ENCODE measurements around the gene ADGRG4.

The ADGRG4 gene

GRCh38 chrX:136306182-136306581 lies 5.4 kb downstream of the ADGRG4 start:
- no peak for DNase-seq

DNA sequence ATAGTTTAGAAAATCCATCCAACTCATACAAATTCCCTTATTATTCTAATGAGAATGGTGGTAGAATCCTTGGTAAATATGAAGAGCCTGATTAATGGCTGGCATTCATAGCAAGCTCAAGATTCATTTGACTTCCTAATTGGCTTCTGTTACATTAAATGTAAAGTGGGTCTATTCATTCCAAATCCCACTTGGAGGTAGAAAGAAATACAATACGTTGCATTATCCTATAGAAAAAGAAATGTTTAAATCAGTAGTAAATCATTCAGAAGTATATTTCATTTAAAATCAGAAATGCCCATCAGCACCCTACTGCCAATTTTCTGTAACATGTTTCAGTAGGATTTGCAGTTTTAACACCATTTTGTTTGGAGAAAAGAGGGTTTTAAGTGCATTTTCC lies 6.7 kb downstream of the ADGRG4 start:
- DNase-seq, result no peak

DNA sequence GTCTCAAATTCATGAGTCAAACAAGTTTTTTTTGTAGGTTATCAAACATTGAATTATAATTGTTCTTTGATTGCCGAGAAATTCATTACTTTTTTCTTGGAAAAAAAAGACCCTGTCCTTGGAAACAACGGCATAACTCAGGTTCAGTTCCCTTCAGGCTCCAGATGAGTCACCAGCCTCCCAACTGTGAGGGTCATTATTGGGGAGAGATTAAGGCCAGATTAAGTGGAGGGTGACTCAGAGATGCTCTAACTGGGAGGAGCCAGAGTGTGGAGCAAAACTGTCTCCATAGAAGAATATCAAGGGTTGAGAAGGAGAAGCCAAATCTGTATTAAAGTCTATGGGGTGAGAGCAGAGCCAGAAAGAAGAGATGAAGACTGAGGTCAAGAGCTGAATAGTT lies 9.6 kb downstream of the ADGRG4 start:
- DNase-seq, result peak; percentile 17

DNA sequence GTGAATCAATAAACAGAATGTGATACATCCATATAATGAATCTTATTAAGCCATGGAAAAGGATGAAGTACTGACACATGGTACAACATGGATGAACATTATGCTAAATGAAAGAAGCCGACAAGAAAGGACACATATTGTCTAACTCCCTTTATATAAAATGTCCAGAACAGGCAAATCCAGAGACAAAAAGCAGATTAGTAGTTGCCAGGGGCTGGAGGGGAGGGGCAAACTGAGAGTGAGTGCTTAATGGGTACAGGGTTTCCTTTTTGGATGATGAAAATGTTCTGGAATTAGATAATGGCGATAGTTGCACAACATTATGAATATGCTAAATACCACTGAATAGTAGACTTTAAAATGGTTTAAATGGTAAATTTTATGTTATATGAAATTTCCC lies 17.4 kb downstream of the ADGRG4 start:
- no peak for DNase-seq

DNA sequence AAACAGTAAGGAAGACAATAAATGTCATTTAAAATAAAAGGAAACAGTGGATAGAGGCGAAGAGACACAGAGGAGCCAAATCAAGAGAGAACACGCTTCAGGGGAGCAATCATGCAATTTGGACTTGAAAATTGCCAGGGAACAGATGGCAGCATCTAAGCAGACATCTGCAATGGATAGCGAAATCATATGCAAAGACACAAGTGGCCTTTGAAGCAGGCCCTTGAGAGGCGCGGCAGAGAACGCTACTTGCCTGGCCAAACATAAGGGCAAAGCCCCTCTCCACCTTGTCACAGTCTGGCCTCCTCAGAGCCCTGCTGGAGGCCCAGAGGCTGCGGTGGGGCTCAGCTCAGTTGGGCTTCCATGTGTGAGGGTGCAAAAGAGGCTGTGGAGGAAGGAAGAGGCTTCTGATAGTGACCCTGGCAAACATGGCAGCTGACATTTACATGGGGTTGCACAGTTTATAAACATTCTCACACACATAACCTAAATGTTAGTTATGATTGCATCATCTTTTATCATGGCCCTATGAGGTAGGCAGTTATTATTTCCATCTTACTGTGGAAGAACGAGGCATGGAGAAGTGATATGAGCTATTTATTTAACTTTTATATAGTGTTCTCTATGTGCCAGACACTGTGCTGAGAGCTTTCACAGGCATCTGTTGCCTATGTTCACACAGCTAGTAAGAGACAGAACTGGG lies 18.3 kb downstream of the ADGRG4 start:
- no peak for DNase-seq

- DNase-seq, result no peak
Observed at GRCh38 chrX:136319600-136319999, 18.8 kb downstream of the ADGRG4 start.

- no peak for DNase-seq
Observed at GRCh38 chrX:136321532-136321931, 20.8 kb downstream of the ADGRG4 start.

- no peak for DNase-seq
Observed at GRCh38 chrX:136322064-136322463, 21.3 kb downstream of the ADGRG4 start.

DNA sequence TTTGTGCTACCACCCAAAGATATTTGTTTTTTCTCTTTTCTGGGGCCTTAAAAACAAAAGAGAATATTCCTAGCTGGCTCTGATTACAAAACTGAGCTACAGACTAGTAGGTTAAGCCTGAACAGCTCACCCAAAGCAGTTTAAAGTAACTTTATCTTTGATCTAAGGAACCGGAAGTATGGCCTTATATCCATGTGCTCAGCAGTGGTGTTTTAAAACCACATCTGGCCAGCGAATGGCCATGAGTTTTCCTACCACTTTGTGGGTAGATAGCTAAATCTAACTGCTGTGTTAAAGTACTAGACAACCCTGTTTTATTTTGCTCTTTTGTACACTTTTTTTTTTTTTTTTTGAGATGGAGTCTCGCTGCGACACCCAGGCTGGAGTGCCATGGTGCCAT lies 24.6 kb downstream of the ADGRG4 start:
- DNase-seq, result peak; percentile 7

GRCh38 chrX:136328933-136329332 lies 28.2 kb downstream of the ADGRG4 start:
- DNase-seq, result no peak

- DNase-seq, result no peak
Observed at GRCh38 chrX:136336623-136337022, 35.9 kb downstream of the ADGRG4 start.

GRCh38 chrX:136339702-136340101 lies 38.9 kb downstream of the ADGRG4 start:
- DNase-seq, result no peak

DNA sequence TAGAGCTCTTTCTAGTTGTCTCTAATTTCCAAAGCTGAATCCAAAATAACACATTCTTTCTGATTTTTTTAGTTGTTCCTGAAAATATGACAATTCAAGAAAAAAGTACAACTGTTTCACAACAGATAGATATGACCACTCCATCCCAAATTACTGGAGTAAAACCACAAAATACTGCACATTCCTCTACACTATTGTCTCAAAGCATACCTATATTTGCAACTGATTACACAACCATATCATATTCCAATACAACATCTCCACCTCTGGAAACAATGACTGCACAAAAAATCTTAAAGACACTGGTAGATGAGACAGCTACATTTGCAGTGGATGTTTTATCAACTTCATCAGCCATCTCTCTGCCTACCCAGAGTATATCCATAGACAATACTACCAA lies 43.6 kb downstream of the ADGRG4 start:
- DNase-seq, result no peak

DNA sequence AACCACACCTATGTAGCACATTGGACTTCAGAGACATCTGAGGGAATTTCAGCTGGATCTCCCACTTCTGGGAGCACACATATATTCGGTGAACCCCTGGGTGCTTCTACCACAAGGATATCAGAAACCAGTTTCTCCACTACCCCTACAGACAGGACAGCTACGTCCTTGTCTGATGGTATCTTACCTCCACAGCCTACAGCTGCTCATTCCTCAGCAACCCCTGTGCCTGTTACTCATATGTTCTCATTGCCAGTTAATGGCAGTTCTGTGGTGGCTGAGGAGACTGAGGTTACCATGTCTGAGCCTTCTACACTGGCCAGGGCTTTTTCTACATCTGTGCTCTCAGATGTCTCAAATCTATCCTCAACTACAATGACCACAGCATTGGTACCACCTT lies 45.7 kb downstream of the ADGRG4 start:
- DNase-seq, result no peak

DNA sequence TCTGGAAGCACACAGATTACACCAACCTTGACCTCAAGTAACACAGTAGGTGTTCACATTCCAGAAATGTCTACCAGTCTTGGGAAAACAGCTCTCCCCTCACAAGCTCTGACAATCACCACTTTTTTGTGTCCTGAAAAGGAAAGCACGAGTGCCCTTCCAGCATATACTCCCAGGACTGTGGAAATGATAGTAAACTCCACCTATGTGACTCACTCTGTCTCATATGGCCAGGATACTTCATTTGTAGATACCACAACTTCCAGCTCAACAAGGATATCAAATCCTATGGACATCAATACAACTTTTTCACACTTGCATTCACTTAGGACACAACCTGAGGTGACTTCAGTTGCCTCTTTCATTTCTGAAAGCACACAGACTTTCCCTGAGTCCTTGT lies 46.9 kb downstream of the ADGRG4 start:
- DNase-seq, result no peak

- no peak for DNase-seq
Observed at GRCh38 chrX:136353526-136354093, 52.8 kb downstream of the ADGRG4 start.

DNA sequence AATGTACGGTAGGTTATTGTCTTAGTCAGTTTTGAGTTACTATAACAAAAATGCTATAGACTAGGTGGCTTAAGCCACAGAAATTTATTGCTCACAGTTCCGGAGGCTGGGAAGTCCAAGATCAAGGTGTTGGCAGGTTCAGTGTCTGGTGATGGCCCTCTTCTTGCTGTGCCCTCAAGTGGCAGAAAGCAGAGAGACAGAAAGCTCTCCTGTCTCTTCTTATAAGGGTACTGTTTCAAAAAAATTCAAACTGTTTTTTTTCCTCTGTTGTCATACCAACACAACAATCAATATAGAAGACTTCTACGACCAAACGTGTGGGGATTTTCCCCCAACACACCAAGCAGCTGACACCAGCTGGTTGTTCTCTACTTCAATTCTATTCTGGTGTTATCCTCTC lies 53.4 kb downstream of the ADGRG4 start:
- DNase-seq, result no peak

DNA sequence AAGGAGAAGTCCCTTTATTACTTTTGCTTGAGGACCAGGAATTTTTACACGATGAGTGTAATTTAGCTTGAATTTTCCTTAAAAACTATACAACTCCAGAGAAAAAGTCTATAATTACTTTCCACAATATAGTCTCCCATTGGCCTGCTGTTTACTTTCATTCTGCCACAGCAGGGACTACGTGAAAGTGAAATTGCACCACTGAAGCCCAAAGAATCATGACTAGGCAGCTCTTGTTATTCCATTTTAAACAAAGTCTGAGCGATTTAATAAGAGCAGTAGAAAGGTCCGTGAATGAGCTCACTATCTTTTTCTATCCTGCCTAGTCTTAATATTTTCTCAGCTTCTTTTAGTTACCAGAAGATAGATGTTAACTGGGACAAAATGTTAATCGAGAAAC lies 68.6 kb downstream of the ADGRG4 start:
- DNase-seq, result no peak

DNA sequence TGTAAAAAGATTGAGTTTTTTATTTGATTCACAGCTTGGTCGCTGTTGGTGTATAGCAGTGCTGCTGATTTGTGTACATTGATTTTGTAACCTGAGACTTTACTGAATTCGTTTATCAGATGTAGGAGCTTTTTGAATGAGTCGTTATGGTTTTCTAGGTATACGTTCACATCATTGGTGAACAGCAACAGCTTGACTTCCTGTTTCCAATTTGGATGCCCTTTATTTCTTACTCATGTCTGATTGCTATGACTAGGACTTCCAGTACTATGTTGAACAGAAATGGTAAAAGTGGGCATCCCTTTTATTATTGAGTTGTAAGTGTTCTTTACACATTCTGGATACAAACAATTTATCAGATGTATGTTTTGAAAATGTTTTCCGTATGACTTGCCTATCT lies 76.0 kb downstream of the ADGRG4 start:
- no peak for DNase-seq

DNA sequence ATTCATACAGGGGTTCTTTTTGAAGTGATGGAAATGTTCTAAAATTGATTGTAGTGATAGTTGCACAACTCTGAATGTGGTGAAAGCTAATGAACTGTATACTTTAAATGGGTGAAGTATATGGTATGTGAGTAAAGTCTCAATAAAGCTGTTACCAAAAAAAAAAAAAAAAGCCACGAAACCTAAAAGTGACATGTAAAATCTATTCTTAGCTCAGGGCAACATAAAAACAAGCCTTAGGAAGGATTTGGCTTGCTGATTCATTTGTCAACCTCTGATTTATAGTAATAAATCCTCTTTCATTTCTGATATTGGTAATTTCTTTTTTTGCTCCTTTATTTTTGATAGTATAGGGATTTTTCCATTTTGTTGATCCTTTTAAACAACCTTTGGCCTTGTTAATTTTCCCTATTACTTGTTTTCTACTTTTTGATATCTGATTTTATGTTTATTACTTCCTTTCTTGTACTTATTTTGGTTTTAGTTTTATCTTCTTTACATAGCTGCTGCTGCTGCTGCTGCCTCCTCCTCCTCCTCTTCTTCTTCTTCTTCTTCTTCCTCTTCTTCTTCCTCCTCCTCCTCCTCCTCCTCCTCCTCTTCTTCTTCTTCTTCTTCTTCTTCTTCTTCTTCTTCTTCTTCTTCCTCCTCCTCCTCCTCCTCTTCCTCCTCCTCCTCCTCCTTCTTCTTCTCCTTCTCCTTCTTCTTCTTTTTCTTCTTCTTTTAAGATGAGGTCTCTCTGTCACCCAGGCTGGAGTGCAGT lies 79.4 kb downstream of the ADGRG4 start:
- peak; percentile 36 for DNase-seq

- no peak for DNase-seq
Observed at GRCh38 chrX:136386173-136386572, 85.4 kb downstream of the ADGRG4 start.

DNA sequence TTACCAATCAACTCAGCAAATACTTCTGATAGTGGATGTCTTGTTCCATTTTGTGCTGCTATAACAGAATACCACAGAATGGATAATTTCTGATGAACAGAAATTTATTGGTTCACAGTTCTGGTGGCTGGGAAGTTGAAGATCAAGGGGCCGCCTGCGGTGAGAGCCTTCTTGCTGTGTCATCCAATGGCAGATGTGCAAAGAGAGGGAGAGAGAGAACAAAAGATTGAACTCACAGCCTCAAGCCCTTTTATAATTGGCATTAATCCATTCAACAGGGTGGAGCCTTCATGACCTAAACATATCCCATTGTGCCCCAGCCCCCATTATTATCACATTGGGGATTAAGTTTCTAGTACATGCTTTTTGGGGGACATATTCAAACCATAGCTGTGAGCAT lies 86.1 kb downstream of the ADGRG4 start:
- no peak for DNase-seq

GRCh38 chrX:136387951-136388502 lies 87.3 kb downstream of the ADGRG4 start:
- no peak for DNase-seq

GRCh38 chrX:136390921-136391320 lies 90.2 kb downstream of the ADGRG4 start:
- DNase-seq, result no peak
